ENCODE results near the gene TLX1.

Gene TLX1

DNA sequence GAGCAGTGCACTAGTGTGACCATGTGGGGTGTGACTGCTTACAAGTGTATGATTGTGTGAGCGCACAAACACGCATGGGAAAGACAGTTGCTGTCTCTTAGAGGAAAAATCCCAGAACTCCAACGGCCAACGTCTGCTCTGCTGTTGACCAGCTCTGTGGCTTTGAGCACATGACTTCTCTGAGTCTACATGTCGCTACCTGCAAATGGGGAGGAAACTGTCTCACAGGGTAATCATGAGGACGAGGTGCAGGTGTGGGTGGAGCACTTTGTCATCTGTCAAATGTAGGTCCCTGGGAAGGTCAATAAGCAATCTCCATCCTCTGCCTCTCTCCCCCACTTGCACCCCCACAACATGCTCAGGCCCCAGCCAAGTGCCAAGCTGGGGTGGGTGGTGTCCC, 31.2 kb upstream of the TLX1 start:
- TF ChIP-seq RAD21 (IDR thresholded peaks at IDR 0.05; ENCODE audit: low read depth) (no peak), CEBPB (IDR thresholded peaks at IDR 0.05) (no peak), TEAD4 (IDR thresholded peaks at IDR 0.05) (no peak), EP300 (IDR thresholded peaks at IDR 0.05; ENCODE audit: borderline replicate concordance) (no peak), EGR1 (IDR thresholded peaks at IDR 0.05) (no peak), FOXM1 (IDR thresholded peaks at IDR 0.05; ENCODE audit: borderline replicate concordance, low read depth) (no peak), TAF1 (IDR thresholded peaks at IDR 0.05; ENCODE audit: low read depth) (no peak), CREB1 (IDR thresholded peaks at IDR 0.05; ENCODE audit: low read depth) (no peak), YY1 (IDR thresholded peaks at IDR 0.05; ENCODE audit: low read depth) (no peak), TCF12 (IDR thresholded peaks at IDR 0.05; ENCODE audit: low read depth) (no peak), ZBTB7A (IDR thresholded peaks at IDR 0.05; ENCODE audit: low read depth) (no peak), NFIC (IDR thresholded peaks at IDR 0.05) (no peak)
- TF ChIP-seq, protein P1, sequence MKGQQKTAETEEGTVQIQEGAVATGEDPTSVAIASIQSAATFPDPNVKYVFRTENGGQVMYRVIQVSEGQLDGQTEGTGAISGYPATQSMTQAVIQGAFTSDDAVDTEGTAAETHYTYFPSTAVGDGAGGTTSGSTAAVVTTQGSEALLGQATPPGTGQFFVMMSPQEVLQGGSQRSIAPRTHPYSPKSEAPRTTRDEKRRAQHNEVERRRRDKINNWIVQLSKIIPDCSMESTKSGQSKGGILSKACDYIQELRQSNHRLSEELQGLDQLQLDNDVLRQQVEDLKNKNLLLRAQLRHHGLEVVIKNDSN (IDR thresholded peaks at IDR 0.05), result no peak
- TF ChIP-seq, protein P2, sequence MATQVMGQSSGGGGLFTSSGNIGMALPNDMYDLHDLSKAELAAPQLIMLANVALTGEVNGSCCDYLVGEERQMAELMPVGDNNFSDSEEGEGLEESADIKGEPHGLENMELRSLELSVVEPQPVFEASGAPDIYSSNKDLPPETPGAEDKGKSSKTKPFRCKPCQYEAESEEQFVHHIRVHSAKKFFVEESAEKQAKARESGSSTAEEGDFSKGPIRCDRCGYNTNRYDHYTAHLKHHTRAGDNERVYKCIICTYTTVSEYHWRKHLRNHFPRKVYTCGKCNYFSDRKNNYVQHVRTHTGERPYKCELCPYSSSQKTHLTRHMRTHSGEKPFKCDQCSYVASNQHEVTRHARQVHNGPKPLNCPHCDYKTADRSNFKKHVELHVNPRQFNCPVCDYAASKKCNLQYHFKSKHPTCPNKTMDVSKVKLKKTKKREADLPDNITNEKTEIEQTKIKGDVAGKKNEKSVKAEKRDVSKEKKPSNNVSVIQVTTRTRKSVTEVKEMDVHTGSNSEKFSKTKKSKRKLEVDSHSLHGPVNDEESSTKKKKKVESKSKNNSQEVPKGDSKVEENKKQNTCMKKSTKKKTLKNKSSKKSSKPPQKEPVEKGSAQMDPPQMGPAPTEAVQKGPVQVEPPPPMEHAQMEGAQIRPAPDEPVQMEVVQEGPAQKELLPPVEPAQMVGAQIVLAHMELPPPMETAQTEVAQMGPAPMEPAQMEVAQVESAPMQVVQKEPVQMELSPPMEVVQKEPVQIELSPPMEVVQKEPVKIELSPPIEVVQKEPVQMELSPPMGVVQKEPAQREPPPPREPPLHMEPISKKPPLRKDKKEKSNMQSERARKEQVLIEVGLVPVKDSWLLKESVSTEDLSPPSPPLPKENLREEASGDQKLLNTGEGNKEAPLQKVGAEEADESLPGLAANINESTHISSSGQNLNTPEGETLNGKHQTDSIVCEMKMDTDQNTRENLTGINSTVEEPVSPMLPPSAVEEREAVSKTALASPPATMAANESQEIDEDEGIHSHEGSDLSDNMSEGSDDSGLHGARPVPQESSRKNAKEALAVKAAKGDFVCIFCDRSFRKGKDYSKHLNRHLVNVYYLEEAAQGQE (IDR thresholded peaks at IDR 0.05; ENCODE audit: low read depth), result no peak
- TF ChIP-seq, protein P3, sequence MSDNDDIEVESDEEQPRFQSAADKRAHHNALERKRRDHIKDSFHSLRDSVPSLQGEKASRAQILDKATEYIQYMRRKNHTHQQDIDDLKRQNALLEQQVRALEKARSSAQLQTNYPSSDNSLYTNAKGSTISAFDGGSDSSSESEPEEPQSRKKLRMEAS (IDR thresholded peaks at IDR 0.05), result no peak

DNA sequence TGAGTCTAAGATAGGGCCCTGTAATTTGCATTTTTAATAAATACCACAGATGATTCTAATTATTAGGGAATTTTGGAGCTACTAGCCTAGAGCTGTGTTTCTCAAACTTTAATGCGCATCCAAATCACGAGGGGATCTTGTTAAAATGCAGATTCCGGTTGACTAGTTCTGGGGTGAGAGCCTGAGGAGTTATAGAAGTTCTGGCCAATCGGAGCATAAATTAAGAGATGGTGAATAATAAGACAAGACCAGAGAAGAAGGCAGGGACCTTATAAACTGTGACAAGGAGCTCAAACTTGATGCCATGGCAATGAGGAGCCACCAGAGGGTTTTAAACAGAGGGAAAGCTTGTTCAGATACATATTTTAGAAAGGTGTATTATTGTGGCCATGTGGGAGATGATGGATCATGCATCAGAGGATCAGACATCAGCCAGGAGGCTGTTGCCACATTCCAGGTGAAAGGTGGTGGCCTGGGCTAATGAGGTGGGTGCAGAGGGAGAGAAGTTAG, 29.7 kb upstream of the TLX1 start:
- TF ChIP-seq CEBPB (IDR thresholded peaks at IDR 0.05), result no peak
- TF ChIP-seq, protein P1 (IDR thresholded peaks at IDR 0.05), result no peak

DNA sequence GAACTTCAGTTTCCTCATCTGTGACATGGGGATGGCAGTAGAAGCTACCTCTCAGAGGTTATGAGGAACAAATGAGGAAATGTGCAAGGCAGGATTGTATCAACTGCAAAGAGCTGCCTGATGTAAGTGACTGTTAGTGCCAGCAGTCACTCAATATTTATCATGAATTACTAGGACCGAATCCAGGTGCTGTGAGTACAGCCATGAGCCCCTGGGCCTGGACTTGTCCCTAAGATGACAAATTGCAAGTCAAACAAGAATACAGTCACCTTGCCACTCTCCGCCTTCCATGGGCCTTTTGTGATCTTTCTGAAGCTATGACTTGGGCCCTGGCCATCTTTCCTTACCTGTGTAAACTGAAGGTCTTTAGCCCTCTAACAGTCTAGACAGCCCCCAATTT, 27.7 kb upstream of the TLX1 start:
- TF ChIP-seq, protein P2 (IDR thresholded peaks at IDR 0.05; ENCODE audit: low read depth), result no peak
- TF ChIP-seq TCF12 (IDR thresholded peaks at IDR 0.05; ENCODE audit: low read depth), result no peak

DNA sequence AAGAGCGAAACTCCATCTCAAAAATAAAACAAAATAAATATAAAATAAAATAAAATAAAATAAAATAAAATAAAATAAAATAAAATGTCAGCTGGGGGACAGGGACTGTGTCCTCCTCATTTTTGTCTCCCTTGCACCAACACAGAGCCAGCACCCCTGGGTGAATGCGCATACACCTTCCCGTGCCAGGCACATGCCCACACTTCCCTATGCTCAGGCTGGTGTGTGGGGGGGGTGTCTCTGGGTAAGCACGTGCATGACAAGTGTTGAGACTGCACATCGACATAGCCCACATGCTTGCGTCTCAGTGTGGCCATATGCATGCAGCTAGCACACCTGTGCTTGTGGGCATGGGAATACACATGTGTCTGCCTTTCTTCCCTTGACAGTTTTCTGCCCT, 24.7 kb upstream of the TLX1 start:
- TF ChIP-seq ZBTB7A (IDR thresholded peaks at IDR 0.05; ENCODE audit: low read depth), result no peak
- TF ChIP-seq TEAD4 (IDR thresholded peaks at IDR 0.05), result no peak
- TF ChIP-seq NFIC (IDR thresholded peaks at IDR 0.05), result no peak
- TF ChIP-seq EGR1 (IDR thresholded peaks at IDR 0.05), result no peak
- TF ChIP-seq TCF12 (IDR thresholded peaks at IDR 0.05; ENCODE audit: low read depth), result no peak
- no peak for TF ChIP-seq TAF1 (IDR thresholded peaks at IDR 0.05; ENCODE audit: low read depth)
- TF ChIP-seq FOXM1 (IDR thresholded peaks at IDR 0.05; ENCODE audit: borderline replicate concordance, low read depth), result no peak
- no peak for TF ChIP-seq CEBPB (IDR thresholded peaks at IDR 0.05)
- TF ChIP-seq, protein P2 (IDR thresholded peaks at IDR 0.05; ENCODE audit: low read depth), result no peak
- TF ChIP-seq, protein P1 (IDR thresholded peaks at IDR 0.05), result no peak
- no peak for TF ChIP-seq CREB1 (IDR thresholded peaks at IDR 0.05; ENCODE audit: low read depth)
- no peak for TF ChIP-seq EP300 (IDR thresholded peaks at IDR 0.05; ENCODE audit: borderline replicate concordance)

DNA sequence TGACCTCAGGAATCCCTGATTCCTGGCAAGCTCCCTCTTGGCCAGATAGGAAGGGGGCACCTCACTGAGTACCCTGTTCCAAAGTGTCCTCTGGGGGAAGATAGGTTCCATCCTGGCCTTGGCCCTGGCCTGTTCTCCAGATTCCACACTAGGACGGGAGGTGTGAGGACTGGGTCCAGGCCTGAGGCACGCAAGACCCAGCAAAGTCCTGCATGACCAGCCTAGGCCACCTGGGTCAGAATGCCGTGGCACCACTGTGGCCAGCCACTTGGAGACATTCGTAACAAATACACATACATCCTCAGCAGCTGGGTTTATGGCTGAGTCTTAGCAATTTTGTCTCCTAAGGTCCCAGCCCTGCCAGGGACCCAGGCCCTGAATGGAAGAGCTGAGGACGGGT, 23.3 kb upstream of the TLX1 start:
- TF ChIP-seq, protein P2 (IDR thresholded peaks at IDR 0.05; ENCODE audit: low read depth), result no peak
- TF ChIP-seq YY1 (IDR thresholded peaks at IDR 0.05; ENCODE audit: low read depth) (no peak), NFIC (IDR thresholded peaks at IDR 0.05) (no peak), TAF1 (IDR thresholded peaks at IDR 0.05; ENCODE audit: low read depth) (no peak), TEAD4 (IDR thresholded peaks at IDR 0.05) (no peak), FOXM1 (IDR thresholded peaks at IDR 0.05; ENCODE audit: borderline replicate concordance, low read depth) (no peak), TCF12 (IDR thresholded peaks at IDR 0.05; ENCODE audit: low read depth) (no peak), ZBTB7A (IDR thresholded peaks at IDR 0.05; ENCODE audit: low read depth) (no peak)
- TF ChIP-seq, protein P1 (IDR thresholded peaks at IDR 0.05), result no peak
- TF ChIP-seq, protein P3 (IDR thresholded peaks at IDR 0.05), result no peak

Measured in Ishikawa (cell line).